ENCODE results near the gene COL27A1.

DNA sequence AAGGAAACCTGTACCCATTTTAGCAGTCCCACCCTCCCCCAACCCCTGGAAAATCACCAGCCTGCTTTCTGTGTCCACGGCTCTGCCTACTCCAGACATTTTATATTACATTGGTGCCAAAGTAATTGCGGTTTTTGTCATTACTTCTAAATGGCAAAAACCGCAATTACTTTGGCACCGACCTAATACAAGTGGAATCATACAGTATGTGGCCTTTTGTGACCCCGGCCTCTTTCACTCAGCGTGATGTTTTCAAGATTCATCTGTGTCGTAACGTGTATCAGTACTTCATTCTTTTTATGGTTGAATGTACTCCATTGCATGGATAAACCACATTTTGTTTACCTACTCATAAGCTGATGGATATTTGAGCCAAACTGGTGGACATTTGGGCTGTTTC lies 157.8 kb downstream of the COL27A1 start:
- TF ChIP-seq EZH2 (IDR thresholded peaks at IDR 0.05; ENCODE audit: borderline replicate concordance, low read depth, low read length, severe bottlenecking), result no peak
- TF ChIP-seq, protein P1, sequence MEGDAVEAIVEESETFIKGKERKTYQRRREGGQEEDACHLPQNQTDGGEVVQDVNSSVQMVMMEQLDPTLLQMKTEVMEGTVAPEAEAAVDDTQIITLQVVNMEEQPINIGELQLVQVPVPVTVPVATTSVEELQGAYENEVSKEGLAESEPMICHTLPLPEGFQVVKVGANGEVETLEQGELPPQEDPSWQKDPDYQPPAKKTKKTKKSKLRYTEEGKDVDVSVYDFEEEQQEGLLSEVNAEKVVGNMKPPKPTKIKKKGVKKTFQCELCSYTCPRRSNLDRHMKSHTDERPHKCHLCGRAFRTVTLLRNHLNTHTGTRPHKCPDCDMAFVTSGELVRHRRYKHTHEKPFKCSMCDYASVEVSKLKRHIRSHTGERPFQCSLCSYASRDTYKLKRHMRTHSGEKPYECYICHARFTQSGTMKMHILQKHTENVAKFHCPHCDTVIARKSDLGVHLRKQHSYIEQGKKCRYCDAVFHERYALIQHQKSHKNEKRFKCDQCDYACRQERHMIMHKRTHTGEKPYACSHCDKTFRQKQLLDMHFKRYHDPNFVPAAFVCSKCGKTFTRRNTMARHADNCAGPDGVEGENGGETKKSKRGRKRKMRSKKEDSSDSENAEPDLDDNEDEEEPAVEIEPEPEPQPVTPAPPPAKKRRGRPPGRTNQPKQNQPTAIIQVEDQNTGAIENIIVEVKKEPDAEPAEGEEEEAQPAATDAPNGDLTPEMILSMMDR (IDR thresholded peaks at IDR 0.05; ENCODE audit: borderline replicate concordance, extremely low read depth, low read length, poor library complexity, severe bottlenecking), result no peak
